K562 (cell line): ENCODE measurements around the gene PNPO. TPM values are rescaled to one million over a fixed set of nuclear protein-coding genes. Genes with fewer than 3 reads are reported as not detected.

Experiments used
- C11orf30 ChIP-seq: fragments of 450-650 bp; IDR thresholded peaks from 2 replicates; pipeline ENCODE4 v1.6.1; 2016; ENCODE audit warnings: low read depth, mild to moderate bottlenecking
- CAMTA2 ChIP-seq: fragments of 250-450 bp; sonication (Bioruptor Pico); conservative IDR thresholded peaks from 2 replicates; pipeline ENCODE4 v1.5.1; 2022
- CBFB ChIP-seq: sonication (generic); formaldehyde crosslinking; IDR thresholded peaks from 2 replicates; pipeline ENCODE4 v1.4.0; 2020; ENCODE audit warnings: mild to moderate bottlenecking, missing genetic modification reagents
- CREB1 ChIP-seq, 2 experiments: sonication (generic) in 1 of 2; formaldehyde crosslinking in 1 of 2; IDR thresholded peaks; 2 replicates each; pipeline versions ENCODE4 v1.6.1 to v1.8.0; 2012 to 2022; ENCODE audit warnings: inconsistent platforms in 1 of 2, mild to moderate bottlenecking in 1 of 2, missing genetic modification reagents in 1 of 2, moderate library complexity in 1 of 2
- CREBBP ChIP-seq: IDR thresholded peaks from one replicate; pipeline ENCODE4 v1.6.1; 2012; ENCODE audit warnings: low read depth, mild to moderate bottlenecking, control low read depth, inconsistent platforms, low read length
- ESRRB ChIP-seq: fragments of 250-450 bp; sonication (Bioruptor Pico); IDR thresholded peaks from 2 replicates; pipeline ENCODE4 v1.5.0; 2020; ENCODE audit warnings: mild to moderate bottlenecking, moderate library complexity, borderline replicate concordance
- GABPA ChIP-seq: fragments of 200-800 bp; sonication (Bioruptor generic); conservative IDR thresholded peaks from 2 replicates; pipeline ENCODE4 v1.6.1; 2016; ENCODE audit warnings: low read depth, missing genetic modification characterization, missing compliant biosample characterization
- HDAC1 ChIP-seq, 2 experiments: fragments of 450-650 bp; IDR thresholded peaks; 2 replicates each; pipeline ENCODE4 v1.6.1; 2016 to 2017; ENCODE audit warnings: inconsistent platforms in 1 of 2, mild to moderate bottlenecking in 1 of 2, moderate library complexity in 1 of 2
- HNRNPK ChIP-seq: fragments of 200-400 bp; formaldehyde crosslinking; IDR thresholded peaks from one replicate; pipeline ENCODE4 v1.6.1; 2018; ENCODE audit warnings: mild to moderate bottlenecking, low read depth, low read length; ENCODE audit not compliant: poor library complexity, severe bottlenecking
- JUN ChIP-seq, 2 experiments: sonication (generic) in 1 of 2; formaldehyde crosslinking in 1 of 2; IDR thresholded peaks; 2 replicates each; pipeline versions ENCODE4 v1.6.1 to v1.8.0; 2012 to 2022; ENCODE audit warnings: borderline replicate concordance in 2 of 2, mild to moderate bottlenecking in 2 of 2, improper control_type of control experiment in 1 of 2, low read depth in 1 of 2, low read length in 1 of 2, missing genetic modification reagents in 1 of 2
- L3MBTL2 ChIP-seq: fragments of 450-650 bp; IDR thresholded peaks from 2 replicates; pipeline ENCODE4 v1.6.1; 2016; ENCODE audit warnings: mild to moderate bottlenecking, moderate library complexity
- RBBP5 ChIP-seq: fragments of 200-600 bp; sonication (generic); IDR thresholded peaks from 2 replicates; pipeline ENCODE4 v1.6.1; 2012; ENCODE audit warnings: borderline replicate concordance, mild to moderate bottlenecking, low read length, control low read depth, inconsistent platforms; ENCODE audit not compliant: insufficient read depth, poor library complexity, severe bottlenecking
- SOX6 ChIP-seq: fragments of 450-650 bp; IDR thresholded peaks from 2 replicates; pipeline ENCODE4 v1.6.1; 2014; ENCODE audit warnings: mild to moderate bottlenecking
- SUPT5H ChIP-seq: fragments of 450-650 bp; IDR thresholded peaks from 2 replicates; pipeline ENCODE4 v1.6.1; 2016
- TEAD1 ChIP-seq, 2 experiments: fragments of 450-650 bp in 1 of 2; sonication (generic) in 1 of 2; formaldehyde crosslinking; IDR thresholded peaks; 2 replicates each; pipeline versions ENCODE4 v1.4.0 to v1.8.0; 2020 to 2022; ENCODE audit warnings: mild to moderate bottlenecking in 2 of 2, missing genetic modification reagents in 1 of 2
- TGIF2 ChIP-seq: sonication (generic); formaldehyde crosslinking; IDR thresholded peaks from 2 replicates; pipeline ENCODE4 v1.8.1; 2022; ENCODE audit warnings: mild to moderate bottlenecking, missing genetic modification reagents, moderate library complexity
- ZKSCAN8 ChIP-seq: fragments of 200-800 bp; sonication (Bioruptor generic); IDR thresholded peaks from 2 replicates; pipeline ENCODE4 v1.6.1; 2016; ENCODE audit warnings: missing genetic modification characterization, missing compliant biosample characterization
- ZNF184 ChIP-seq: sonication (generic); formaldehyde crosslinking; IDR thresholded peaks from 2 replicates; pipeline ENCODE4 v1.5.0; 2020; ENCODE audit warnings: missing genetic modification reagents
- ZNF263 ChIP-seq: sonication (generic); formaldehyde crosslinking; IDR thresholded peaks from 2 replicates; pipeline ENCODE4 v1.8.0; 2022; ENCODE audit warnings: mild to moderate bottlenecking, missing genetic modification reagents, borderline replicate concordance
- ZNF311 ChIP-seq: fragments of 250-450 bp; sonication (Bioruptor Pico); IDR thresholded peaks from 2 replicates; pipeline ENCODE4 v1.4.0; 2020; ENCODE audit warnings: mild to moderate bottlenecking, moderate library complexity
- polyA plus RNA-seq, 8 experiments: library from polyadenylated mRNA; depleted of rRNA in 4 of 8; stranded (reverse) in 5 of 8; unstranded in 3 of 8; fragments of >200 nt; fragmentation: Nextera tagmentation in 2 of 8; fragmentation: Illumina TruSeq in 1 of 8; extraction: Ambion mirVana in 2 of 8; extraction: Trizol in 1 of 8; gene quantifications; 2 replicates each; pipeline versions ENCODE4 v1.2.1 to v1.2.3, GENCODE V29; 2011 to 2014; ENCODE audit warnings: inconsistent platforms in 1 of 8, missing spikeins in 1 of 8
- total RNA-seq, 7 experiments: library from RNA; depleted of rRNA in 6 of 7; stranded (reverse); fragments of >200 nt in 6 of 7; fragmentation: Illumina TruSeq in 2 of 7; extraction: Trizol in 2 of 7; gene quantifications; 2 replicates each; pipeline versions ENCODE4 v1.2.1 to v1.2.3, GENCODE V29; 2011 to 2021; ENCODE audit warnings: low replicate concordance in 1 of 7
- TF ChIP-seq, protein P1 (sequence below): fragments of 250-450 bp; sonication (Bioruptor Pico); IDR thresholded peaks from 2 replicates; pipeline ENCODE4 v1.5.0; 2021; ENCODE audit warnings: mild to moderate bottlenecking, borderline replicate concordance
- TF ChIP-seq, protein P2 (sequence below), 2 experiments: fragments of 450-650 bp in 1 of 2; sonication (generic) in 1 of 2; formaldehyde crosslinking in 1 of 2; IDR thresholded peaks in 1 of 2; conservative IDR thresholded peaks in 1 of 2; 2 replicates each; pipeline versions ENCODE4 v1.6.1 to v1.8.1; 2016 to 2023; ENCODE audit warnings: mild to moderate bottlenecking in 2 of 2, moderate library complexity in 2 of 2, inconsistent platforms in 1 of 2, missing genetic modification reagents in 1 of 2

Gene PNPO
- total and polyA plus RNA-seq, 9 of the 15 experiments (the other 6 are each of a cell fraction or from before 2014, with no cell fraction given): 16.6 to 39.0 (median 27.4) TPM

- TF ChIP-seq RBBP5 (no peak), ESRRB (CRISPR knock-in tag) (no peak), JUN (IDR thresholded peaks at IDR 0.05; ENCODE audit: borderline replicate concordance, low read depth, low read length) (no peak), JUN (CRISPR knock-in tag; IDR thresholded peaks at IDR 0.05; ENCODE audit: borderline replicate concordance) (no peak), CREBBP (no peak), TEAD1 (CRISPR knock-in tag; IDR thresholded peaks at IDR 0.05) (0 out of 4 replicates have a peak, but pooled peaks of 1 of the 2 experiments have one; percentile 45), ZNF311 (CRISPR knock-in tag) (no peak), SUPT5H (peak; percentile 17; the same call in 1 of the 2 replicates), C11orf30 (no peak), ZKSCAN8 (CRISPR knock-in tag) (no peak), CREB1 (IDR thresholded peaks at IDR 0.05) (no peak), CREB1 (CRISPR knock-in tag; IDR thresholded peaks at IDR 0.05) (no peak), CAMTA2 (CRISPR knock-in tag) (0 out of 2 replicates have a peak, but pooled peaks have one; percentile 21), ZNF184 (CRISPR knock-in tag) (no peak), L3MBTL2 (peak; percentile 39; the same call in 1 of the 2 replicates), SOX6 (peak; percentile 51; the same call in 1 of the 2 replicates), TGIF2 (no peak), GABPA (tag) (no peak), HDAC1 (IDR thresholded peaks at IDR 0.05) (no peak), CBFB (CRISPR knock-in tag) (no peak), ZNF263 (CRISPR knock-in tag) (peak; percentile 19; the same call in 1 of the 2 replicates), HNRNPK (no peak)
- TF ChIP-seq, protein P1, sequence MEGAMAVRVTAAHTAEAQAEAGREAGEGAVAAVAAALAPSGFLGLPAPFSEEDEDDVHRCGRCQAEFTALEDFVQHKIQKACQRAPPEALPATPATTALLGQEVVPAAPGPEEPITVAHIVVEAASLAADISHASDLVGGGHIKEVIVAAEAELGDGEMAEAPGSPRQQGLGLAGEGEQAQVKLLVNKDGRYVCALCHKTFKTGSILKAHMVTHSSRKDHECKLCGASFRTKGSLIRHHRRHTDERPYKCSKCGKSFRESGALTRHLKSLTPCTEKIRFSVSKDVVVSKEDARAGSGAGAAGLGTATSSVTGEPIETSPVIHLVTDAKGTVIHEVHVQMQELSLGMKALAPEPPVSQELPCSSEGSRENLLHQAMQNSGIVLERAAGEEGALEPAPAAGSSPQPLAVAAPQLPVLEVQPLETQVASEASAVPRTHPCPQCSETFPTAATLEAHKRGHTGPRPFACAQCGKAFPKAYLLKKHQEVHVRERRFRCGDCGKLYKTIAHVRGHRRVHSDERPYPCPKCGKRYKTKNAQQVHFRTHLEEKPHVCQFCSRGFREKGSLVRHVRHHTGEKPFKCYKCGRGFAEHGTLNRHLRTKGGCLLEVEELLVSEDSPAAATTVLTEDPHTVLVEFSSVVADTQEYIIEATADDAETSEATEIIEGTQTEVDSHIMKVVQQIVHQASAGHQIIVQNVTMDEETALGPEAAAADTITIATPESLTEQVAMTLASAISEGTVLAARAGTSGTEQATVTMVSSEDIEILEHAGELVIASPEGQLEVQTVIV (CRISPR knock-in tag): no peak
- TF ChIP-seq, protein P2, sequence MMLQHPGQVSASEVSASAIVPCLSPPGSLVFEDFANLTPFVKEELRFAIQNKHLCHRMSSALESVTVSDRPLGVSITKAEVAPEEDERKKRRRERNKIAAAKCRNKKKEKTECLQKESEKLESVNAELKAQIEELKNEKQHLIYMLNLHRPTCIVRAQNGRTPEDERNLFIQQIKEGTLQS (IDR thresholded peaks at IDR 0.05): 0 out of 2 replicates have a peak, but pooled peaks have one; percentile 22
- TF ChIP-seq, protein P2 (CRISPR knock-in tag; conservative IDR thresholded peaks at IDR 0.05): no peak
Observed at GRCh38 chr17:47982091-47982617, 40.8 kb downstream of the PNPO start (continued).
